SH-SY5Y (cell line): Measurements from ENCODE around the gene DCAF4.

Experiments
- GATA2 ChIP-seq: IDR thresholded peaks from 2 replicates; pipeline ENCODE4 v1.6.1; 2011; ENCODE audit warnings: mild to moderate bottlenecking, low read depth, low read length

DCAF4 gene

DNA sequence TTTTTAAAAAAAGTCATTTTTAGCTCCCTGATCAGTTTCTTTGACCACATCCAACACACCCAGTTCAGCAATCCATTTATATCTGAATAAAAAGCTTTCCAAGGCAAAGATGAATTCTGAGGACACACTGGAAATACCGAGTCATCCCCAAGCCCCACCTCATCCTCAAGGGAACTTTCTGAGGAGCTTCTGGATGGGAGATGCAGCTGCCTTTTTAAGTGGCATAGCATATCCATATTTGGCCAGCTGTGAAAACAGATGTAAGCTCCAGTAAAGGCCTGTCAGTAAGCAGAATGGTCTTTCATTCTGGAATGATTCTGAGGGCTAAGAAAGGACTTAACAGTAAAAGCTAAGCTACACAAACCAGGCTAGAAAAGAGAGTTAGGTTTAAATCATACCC, 82.2 kb downstream of the DCAF4 start:
- TF ChIP-seq GATA2, result no peak
